GM21528 (cell line): ENCODE data around the gene MCM9.
"Not testable (repeated sequence)": the region's sequence is repeated elsewhere in the genome, so short reads cannot be mapped to it uniquely, and the experiment has no call there.

ENCODE experiments used
- ATAC-seq: cut with Tn5 transposase; IDR thresholded peaks from one replicate; pipeline ENCODE4 v1.9.1; 2021; ENCODE audit warnings: mild to moderate bottlenecking, moderate library complexity; ENCODE audit not compliant: unreplicated experiment, low FRiP score

Gene MCM9

DNA sequence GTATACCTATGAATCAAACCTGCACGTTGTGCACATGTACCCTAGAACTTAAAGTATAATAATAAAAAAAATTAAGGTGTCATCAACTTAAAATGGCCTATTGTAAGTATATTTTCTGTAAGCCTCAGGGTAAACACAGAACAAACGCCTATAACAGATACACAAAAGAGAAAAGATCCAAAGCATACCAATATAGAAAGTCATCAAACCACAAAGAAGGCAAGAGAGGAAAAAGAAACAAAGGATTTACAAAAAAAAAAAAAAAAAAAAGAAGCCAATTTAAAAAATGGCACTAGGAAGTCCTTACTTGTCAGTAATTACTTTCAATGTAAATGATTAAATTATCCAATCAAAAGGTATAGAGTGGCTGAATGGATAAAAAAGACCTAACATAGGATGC, 65.6 kb downstream of the MCM9 start:
- ATAC-seq = no peak

- not testable (repeated sequence) for ATAC-seq
Measured at GRCh38 chr6:118868901-118869300, 66.1 kb downstream of the MCM9 start.

DNA sequence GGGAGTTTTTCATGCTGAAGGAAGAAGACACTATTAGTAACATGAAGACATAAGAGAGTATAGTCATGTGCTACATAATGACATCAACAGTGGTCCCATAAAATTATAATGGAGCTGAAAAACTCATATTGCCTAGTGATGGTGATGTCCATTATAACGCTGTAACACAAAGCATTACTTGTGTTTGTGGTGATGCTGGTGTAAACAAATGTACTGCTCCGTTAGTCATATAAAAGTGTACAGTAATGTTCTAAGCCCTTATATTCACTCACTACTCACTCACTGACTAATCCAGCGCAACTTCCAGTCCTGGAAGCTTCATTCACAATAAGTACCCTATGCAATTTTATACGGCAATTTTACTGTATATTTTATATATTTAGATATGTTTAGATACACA, 67.8 kb downstream of the MCM9 start:
- no peak for ATAC-seq

DNA sequence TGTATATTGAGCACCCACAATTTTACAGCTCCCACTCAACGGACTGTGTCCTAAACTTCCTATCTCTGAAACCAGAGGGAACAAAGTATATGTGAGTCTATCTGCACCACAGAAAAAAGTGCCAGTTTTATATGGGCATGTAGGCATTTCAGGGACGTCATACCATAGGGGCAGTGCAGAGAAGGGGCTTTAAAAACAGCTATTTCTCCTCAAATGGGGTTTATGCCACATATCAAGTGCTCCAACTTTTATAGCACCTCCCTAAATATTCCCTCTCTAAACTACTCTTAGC, 69.9 kb downstream of the MCM9 start:
- ATAC-seq = no peak

DNA sequence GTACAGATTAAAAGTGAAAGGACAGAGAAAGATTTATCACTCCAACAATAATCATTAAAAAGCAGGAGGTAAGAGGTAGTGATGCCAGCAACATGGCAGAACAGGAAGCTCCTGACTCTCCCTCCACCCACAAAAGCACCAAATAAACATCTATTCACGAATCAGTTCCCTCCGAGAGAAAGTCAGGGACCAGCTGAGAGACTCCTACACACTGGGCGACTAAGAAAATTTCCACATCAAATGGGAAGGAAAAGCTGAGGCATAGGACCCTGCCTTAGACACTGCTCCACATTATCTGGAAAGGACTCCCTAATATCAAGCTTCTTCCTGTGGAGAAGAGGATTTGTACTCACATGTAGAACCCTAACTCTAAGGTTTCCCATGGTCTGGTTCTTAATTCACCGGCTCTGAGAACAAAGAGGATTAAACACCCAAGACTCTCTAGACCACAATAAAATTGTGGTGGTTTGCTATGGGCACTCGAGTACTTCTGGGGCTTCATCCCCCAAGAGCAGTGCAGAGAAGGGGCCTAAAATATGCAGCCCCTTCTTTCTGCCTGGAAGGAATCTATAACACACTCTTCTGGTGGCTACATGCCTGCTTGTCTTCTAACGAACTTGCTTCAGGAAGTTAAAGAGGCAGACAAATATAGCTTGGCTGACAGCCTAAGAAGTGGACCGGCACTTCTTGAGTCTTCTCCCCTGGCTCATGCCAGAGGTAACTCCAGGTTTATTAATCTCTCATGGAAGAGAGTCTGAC, 70.4 kb downstream of the MCM9 start:
- ATAC-seq = no peak

- no peak for ATAC-seq
Measured at GRCh38 chr6:118862443-118862842, 72.5 kb downstream of the MCM9 start.

DNA sequence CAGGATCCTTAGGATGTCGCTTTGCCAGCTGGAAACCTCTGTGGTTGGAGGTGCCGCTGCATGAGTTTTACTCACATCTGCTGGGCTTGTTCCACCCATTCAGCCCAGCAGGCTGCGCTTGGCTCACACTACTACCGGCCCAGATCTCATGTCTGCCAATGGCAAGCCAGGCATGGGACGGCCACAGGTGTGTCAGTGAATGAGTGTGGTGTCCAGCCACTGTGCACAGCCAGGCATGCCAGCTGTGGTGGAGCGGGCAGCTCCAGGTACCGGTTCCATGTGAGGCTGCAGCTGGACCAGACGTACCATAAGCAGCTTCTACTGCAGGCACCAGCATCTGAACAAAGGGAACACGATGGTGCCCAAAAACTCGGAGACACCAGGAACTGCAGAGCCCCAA, 74.1 kb downstream of the MCM9 start:
- no peak for ATAC-seq

DNA sequence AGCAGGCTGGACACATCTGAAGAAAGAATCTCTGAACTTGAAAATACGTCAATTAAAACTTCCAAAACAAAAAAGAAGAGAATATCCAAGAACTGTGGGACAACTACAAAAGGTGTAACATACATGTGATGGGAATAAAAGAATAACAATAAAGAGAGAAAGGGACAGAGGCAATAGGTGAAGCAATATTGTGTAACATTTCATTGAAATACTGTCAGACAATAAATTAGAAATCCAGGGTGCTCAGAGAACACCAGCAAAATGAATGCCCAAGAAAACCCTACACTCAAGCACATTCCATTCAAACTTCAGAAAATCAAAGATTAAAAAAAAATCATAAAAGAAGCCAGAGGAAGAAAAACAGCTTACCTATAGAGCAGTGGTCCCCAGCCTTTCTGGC, 74.6 kb downstream of the MCM9 start:
- ATAC-seq = no peak

- ATAC-seq = no peak
Measured at GRCh38 chr6:118859517-118860064, 75.4 kb downstream of the MCM9 start.

DNA sequence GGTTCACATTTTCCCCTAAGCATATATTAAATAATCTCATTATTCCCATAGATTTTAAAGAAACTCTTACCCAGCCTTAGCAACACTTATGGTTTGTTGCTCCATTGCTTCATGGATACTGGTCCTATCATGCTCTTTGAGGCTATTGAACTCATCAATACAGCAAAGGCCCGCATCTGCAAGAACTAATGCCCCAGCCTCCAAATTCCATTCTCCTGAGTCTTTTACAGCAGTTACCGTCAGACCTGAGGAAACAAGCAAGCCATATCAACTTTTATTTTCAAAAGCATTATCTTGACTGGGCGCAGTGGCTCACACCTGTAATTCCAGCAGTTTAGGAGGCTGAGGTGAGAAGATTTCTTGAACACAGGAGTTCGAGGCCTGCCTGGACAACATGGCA, 78.7 kb downstream of the MCM9 start:
- ATAC-seq = no peak

- ATAC-seq = no peak
Measured at GRCh38 chr6:118853408-118853807, 81.6 kb downstream of the MCM9 start.

DNA sequence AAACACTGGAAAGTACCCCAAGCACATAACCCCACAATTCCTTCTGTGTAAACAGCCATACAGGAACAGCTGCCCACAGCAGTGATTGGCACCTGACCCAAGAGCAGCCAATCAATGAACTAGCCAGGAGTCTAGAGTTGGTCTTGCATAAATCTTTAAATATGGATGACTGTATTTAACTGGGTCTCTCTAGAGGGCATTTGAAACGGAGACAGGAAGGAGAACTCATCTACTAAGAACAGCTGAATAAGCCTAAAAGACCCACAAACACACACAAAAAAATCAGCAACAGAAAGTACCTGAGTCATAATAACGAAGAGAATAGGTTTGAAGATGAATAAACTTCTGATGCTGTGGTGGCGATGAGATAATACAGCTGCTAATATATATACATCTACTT, 90.0 kb downstream of the MCM9 start:
- ATAC-seq = peak; percentile 49

- peak; percentile 94 for ATAC-seq
Measured at GRCh38 chr6:118843685-118844390, 91.1 kb downstream of the MCM9 start.

- no peak for ATAC-seq
Measured at GRCh38 chr6:118830691-118831090, 104.3 kb downstream of the MCM9 start.

GRCh38 chr6:118829817-118830478, 105.0 kb downstream of the MCM9 start:
- ATAC-seq = no peak

GRCh38 chr6:118826096-118826495, 108.9 kb downstream of the MCM9 start:
- no peak for ATAC-seq

DNA sequence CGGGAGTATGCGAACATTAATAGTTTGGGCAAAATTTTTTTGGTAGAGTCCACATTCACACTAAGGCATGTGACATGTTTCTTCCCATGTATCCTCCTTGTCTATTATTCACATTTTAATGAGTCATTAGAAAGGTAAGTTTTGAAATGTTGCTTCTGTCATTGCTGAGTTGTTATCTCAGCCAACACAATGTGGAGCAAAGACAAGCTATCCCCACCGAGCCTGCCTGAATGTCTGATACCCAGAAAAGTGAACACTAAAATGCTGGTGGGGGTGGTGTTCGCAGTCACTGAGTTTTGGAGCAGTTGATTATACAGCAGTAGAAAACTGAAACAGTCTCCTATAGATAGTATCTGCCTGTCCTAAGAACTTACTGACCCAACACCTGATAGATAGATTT, 109.3 kb downstream of the MCM9 start:
- no peak for ATAC-seq

DNA sequence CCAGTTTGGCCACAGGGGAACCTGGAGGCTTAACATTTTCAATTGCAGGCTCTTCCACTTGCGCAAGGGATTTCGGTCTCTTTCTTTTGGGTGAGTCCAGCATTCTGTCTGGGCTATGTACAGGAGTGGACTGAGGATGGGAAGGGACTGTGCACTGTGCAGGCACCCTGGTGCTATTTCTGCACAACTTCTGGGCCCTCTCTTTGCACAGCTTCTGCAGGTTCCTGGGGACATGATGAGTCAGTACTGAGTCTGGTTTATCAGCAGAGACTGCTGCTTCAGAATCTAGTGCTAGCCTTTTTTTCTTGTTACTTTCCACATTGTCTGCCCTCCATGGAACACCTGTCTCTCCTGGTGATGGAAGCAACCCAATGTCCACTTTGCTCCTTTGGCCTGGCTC, 119.5 kb downstream of the MCM9 start:
- no peak for ATAC-seq

DNA sequence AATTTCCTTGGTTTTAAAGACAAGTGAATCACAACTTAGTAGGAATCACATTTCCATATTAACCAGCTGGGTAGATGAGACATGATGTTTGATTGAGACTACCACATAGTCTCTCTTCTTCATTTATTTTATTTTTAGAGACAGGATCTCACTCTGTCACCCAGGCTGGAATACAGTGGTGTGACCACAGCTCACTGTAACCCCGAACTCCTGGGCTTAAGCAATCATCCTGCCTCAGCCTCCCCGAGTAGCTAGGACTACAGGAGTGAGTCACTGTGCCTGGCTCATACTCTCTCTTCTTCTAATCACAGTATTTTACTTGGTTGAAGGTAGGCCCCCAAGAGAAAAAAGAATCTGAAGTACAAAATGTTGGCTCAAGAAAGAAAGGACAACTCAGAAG, 121.2 kb downstream of the MCM9 start:
- ATAC-seq = no peak

DNA sequence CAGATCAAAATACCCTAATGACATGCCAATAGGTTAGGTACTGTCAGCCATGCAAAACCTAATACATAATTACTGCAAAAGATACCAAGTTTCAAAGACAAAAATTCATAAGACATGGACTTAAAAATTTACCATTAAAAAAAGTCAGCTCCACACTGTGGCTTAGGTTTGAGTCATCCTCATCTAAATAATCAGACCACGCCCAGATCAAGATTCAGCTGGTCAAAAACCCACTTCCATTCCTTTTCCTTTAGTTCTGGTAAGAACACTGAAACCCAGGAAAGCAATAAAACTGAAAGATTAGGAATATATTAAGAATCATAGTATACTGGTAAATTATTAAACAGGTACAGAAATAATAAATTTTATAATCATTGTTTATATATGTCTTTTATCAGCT, 122.0 kb downstream of the MCM9 start:
- no peak for ATAC-seq

- peak; percentile 87 for ATAC-seq
Measured at GRCh38 chr6:118810420-118811027, 124.4 kb downstream of the MCM9 start.
